Endothelial cell of umbilical vein (primary cell): Measurements from ENCODE around the gene WNT7B. TPM values are rescaled to one million over a fixed set of nuclear protein-coding genes. Genes with fewer than 3 reads are reported as not detected.

ENCODE experiments used
- BruUV-seq: library from RNA; stranded (reverse); fragments of 400-500 nt; replicated peaks from 2 replicates; lab custom pipeline; 2021; lab: Mats Ljungman, UMichigan
- CTCF ChIA-PET: fragments of 300-600, 350-600 bp; sonication (Branson Sonifier 250); formaldehyde crosslinking; loops from one replicate; lab custom pipeline; 2021; ENCODE audit warnings: antibody characterized with exemption, inconsistent platforms; lab: Charles Lee
- POLR2A ChIA-PET: fragments of 300-600, 350-600 bp; sonication (Branson Sonifier 250); formaldehyde crosslinking; loops from one replicate; lab custom pipeline; 2021; ENCODE audit warnings: antibody characterized with exemption, inconsistent platforms; lab: Charles Lee
- DNase-seq: peaks from one replicate; pipeline ENCODE4 v3.0.0-alpha.2; 2011; ENCODE audit warnings: low read depth, low spot score
- FAIRE-seq: peaks from 2 replicates; lab custom pipeline; 2011; peaks lifted over from hg19 to GRCh38; lab: Jason Lieb, UNC
- H2AFZ ChIP-seq: 2 replicates; pipeline ENCODE4 v1.6.0; 2012; ENCODE audit warnings: low read depth, low read length, control low read depth, inconsistent platforms
- H3K27ac ChIP-seq: 2 replicates; pipeline ENCODE4 v1.5.1; 2011; ENCODE audit warnings: low read depth, mild to moderate bottlenecking, control low read depth, low read length, moderate library complexity; ENCODE audit not compliant: insufficient read depth
- H3K27me3 ChIP-seq, 2 experiments: 2 replicates each; pipeline versions ENCODE4 v1.6.0 to v1.6.1; 2011; ENCODE audit warnings: low read length in 2 of 2, mixed read lengths in 1 of 2; ENCODE audit not compliant: control insufficient read depth in 2 of 2, insufficient read depth in 2 of 2
- H3K36me3 ChIP-seq, 2 experiments: 2 replicates in 1 of 2; 3 replicates in 1 of 2; pipeline ENCODE4 v1.5.1; 2011; ENCODE audit warnings: low read length in 2 of 2, mild to moderate bottlenecking in 1 of 2, moderate library complexity in 1 of 2; ENCODE audit not compliant: control insufficient read depth in 2 of 2, insufficient read depth in 2 of 2; ENCODE audit errors: extremely low read depth in 1 of 2
- H3K4me1 ChIP-seq: 3 replicates; pipeline ENCODE4 v1.5.1; 2011; ENCODE audit warnings: mild to moderate bottlenecking, low read length; ENCODE audit not compliant: control insufficient read depth, insufficient read depth; ENCODE audit errors: extremely low read depth
- H3K4me2 ChIP-seq: 2 replicates; pipeline ENCODE4 v1.6.1; 2011; ENCODE audit warnings: low read length, control low read depth, mixed read lengths; ENCODE audit not compliant: insufficient read depth
- H3K4me3 ChIP-seq, 3 experiments: fragments of 200-600 bp in 1 of 3; sonication (generic), shearing (Covaris generic) in 1 of 3; replicated peaks in 1 of 3; 2 replicates each; pipeline ENCODE4 v1.5.1; 2011 to 2016; ENCODE audit warnings: control low read depth in 3 of 3, low read length in 3 of 3, mild to moderate bottlenecking in 2 of 3, inconsistent platforms in 1 of 3, low read depth in 1 of 3, moderate library complexity in 1 of 3; ENCODE audit not compliant: insufficient read depth in 1 of 3
- H3K79me2 ChIP-seq: 2 replicates; pipeline ENCODE4 v1.6.0; 2012; ENCODE audit warnings: low read length, inconsistent platforms; ENCODE audit not compliant: control insufficient read depth, insufficient read depth
- H3K9ac ChIP-seq: replicated peaks from 2 replicates; pipeline ENCODE3; 2011; ENCODE audit warnings: low read length, control low read depth; ENCODE audit not compliant: insufficient read depth; ENCODE audit errors: extremely low read depth
- H3K9me1 ChIP-seq: replicated peaks from 3 replicates; pipeline ENCODE4 v1.6.0; 2011; ENCODE audit warnings: mild to moderate bottlenecking, low read length; ENCODE audit not compliant: control insufficient read depth, insufficient read depth; ENCODE audit errors: extremely low read depth
- H3K9me3 ChIP-seq: replicated peaks from 2 replicates; pipeline ENCODE4 v1.5.1; 2012; ENCODE audit warnings: low read length, inconsistent platforms; ENCODE audit not compliant: control insufficient read depth, insufficient read depth
- H4K20me1 ChIP-seq: replicated peaks from 2 replicates; pipeline ENCODE3; 2011; ENCODE audit warnings: mild to moderate bottlenecking, low read length; ENCODE audit not compliant: control insufficient read depth, insufficient read depth; ENCODE audit errors: extremely low read depth
- EZH2 ChIP-seq: IDR thresholded peaks from 2 replicates; pipeline ENCODE4 v1.6.1; 2012; ENCODE audit warnings: borderline replicate concordance, low read depth, mild to moderate bottlenecking, moderate library complexity, low read length, inconsistent platforms; ENCODE audit not compliant: severe bottlenecking
- FOS ChIP-seq: IDR thresholded peaks from 2 replicates; pipeline ENCODE4 v1.6.1; 2011; ENCODE audit warnings: mild to moderate bottlenecking, low read length, moderate library complexity, borderline replicate concordance; ENCODE audit not compliant: insufficient read depth
- GATA2 ChIP-seq: IDR thresholded peaks from 2 replicates; pipeline ENCODE4 v1.7.0; 2011; ENCODE audit warnings: low read depth, mild to moderate bottlenecking, moderate library complexity, mixed read lengths, low read length; ENCODE audit not compliant: insufficient read length, insufficient read depth
- JUN ChIP-seq: IDR thresholded peaks from 2 replicates; pipeline ENCODE4 v1.6.1; 2011; ENCODE audit warnings: borderline replicate concordance, low read depth; ENCODE audit not compliant: insufficient read length, insufficient read depth
- MYC ChIP-seq: IDR thresholded peaks from one replicate; pipeline ENCODE4 v1.6.1; 2011; ENCODE audit warnings: mild to moderate bottlenecking, low read depth, low read length
- POLR2A ChIP-seq: IDR thresholded peaks from 2 replicates; pipeline ENCODE4 v1.6.1; 2012; ENCODE audit warnings: low read depth, mild to moderate bottlenecking, control low read depth, low read length
- POLR2AphosphoS5 ChIP-seq: IDR thresholded peaks from 2 replicates; pipeline ENCODE4 v1.6.1; 2012; ENCODE audit warnings: low read depth, mild to moderate bottlenecking, control low read depth, low read length, moderate library complexity; ENCODE audit not compliant: insufficient read depth
- dilution Hi-C: fragments of 300-500 bp; cut with MboI; formaldehyde crosslinking; loops from one replicate; pipeline ENCODE4 v1.15.0; 2019; ENCODE audit warnings: low sequenced_read_pairs; ENCODE audit not compliant: extremely low pct_ligation_motif_present
- intact Hi-C: fragments of 100-400 bp; cut with micrococcal nuclease; formaldehyde crosslinking; loops from one replicate; pipeline ENCODE4 v1.10.0; 2022
- polyA plus RNA-seq, 4 experiments: library from polyadenylated mRNA; depleted of rRNA in 3 of 4; stranded (reverse) in 3 of 4; unstranded in 1 of 4; fragments of >200 nt; gene quantifications; 2 replicates each; pipeline versions ENCODE4 v1.2.1 to v1.2.3, GENCODE V29; 2011 to 2012; ENCODE audit warnings: missing spikeins in 1 of 4
- total RNA-seq: library from RNA; stranded (reverse); gene quantifications from 2 replicates; pipeline ENCODE4 v1.2.3, GENCODE V29; 2021
- TF ChIP-seq, protein P1 (sequence below), 2 donors: IDR thresholded peaks; 1 replicate in 1 of 2; 2 replicates in 1 of 2; pipeline ENCODE4 v1.5.1; 2011; ENCODE audit warnings: low read length in 2 of 2, mild to moderate bottlenecking in 2 of 2, moderate library complexity in 2 of 2, control low read depth in 1 of 2, inconsistent platforms in 1 of 2, low read depth in 1 of 2; ENCODE audit not compliant: insufficient read depth in 1 of 2; ENCODE audit errors: extremely low read depth in 1 of 2
- TF ChIP-seq, protein P2 (sequence below): IDR thresholded peaks from 2 replicates; pipeline ENCODE4 v1.6.1; 2011; ENCODE audit not compliant: insufficient read depth, insufficient read length

WNT7B gene
- total and polyA plus RNA-seq, 2 donors (not counting 3 experiments of a cell fraction or from before 2014, with no cell fraction given), result not detected

DNA sequence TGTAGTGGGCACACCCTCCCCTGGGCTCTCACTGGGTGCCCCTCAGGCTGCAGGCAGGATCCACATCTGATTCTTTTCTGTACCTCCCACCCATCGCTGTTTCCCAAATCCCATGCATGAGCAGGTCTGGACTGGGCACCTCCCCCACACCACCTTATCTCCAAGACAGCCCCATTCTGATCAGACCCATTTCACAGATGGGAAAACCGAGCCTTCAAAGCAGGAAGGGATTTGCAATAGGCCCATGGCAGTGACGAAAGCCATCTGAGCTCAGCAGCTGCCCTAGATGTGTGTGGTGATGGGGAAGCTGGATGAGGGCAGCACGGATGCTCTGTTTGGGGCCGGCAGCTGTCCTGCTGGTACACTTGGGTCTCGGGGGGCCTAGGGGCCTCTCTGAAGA is 41.4 kb downstream of the WNT7B start:
- H3K27ac ChIP-seq, result no peak overlapping the region
- dilution Hi-C loops (no loop called here), intact Hi-C loops (no loop called here)
- DNase-seq (no peak), FAIRE-seq (no peak)
- no peak overlapping the region for H3K4me3 ChIP-seq
- no peak overlapping the region for H3K4me2 ChIP-seq
- ChIA-PET CTCF (no interaction called here), POLR2A (no interaction called here)
- H3K9ac ChIP-seq, result no peak overlapping the region
- H3K9me3 ChIP-seq, result no peaks in the 10 kb centered on the region
- no peaks in the 10 kb centered on the region for H3K36me3 ChIP-seq
- H3K9me1 ChIP-seq, result no peaks in the 10 kb centered on the region
- no peak overlapping the region for H2AFZ ChIP-seq
- TF ChIP-seq, protein P1, sequence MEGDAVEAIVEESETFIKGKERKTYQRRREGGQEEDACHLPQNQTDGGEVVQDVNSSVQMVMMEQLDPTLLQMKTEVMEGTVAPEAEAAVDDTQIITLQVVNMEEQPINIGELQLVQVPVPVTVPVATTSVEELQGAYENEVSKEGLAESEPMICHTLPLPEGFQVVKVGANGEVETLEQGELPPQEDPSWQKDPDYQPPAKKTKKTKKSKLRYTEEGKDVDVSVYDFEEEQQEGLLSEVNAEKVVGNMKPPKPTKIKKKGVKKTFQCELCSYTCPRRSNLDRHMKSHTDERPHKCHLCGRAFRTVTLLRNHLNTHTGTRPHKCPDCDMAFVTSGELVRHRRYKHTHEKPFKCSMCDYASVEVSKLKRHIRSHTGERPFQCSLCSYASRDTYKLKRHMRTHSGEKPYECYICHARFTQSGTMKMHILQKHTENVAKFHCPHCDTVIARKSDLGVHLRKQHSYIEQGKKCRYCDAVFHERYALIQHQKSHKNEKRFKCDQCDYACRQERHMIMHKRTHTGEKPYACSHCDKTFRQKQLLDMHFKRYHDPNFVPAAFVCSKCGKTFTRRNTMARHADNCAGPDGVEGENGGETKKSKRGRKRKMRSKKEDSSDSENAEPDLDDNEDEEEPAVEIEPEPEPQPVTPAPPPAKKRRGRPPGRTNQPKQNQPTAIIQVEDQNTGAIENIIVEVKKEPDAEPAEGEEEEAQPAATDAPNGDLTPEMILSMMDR (IDR thresholded peaks at IDR 0.05; ENCODE audit: extremely low read depth in 1 of 2, insufficient read depth in 1 of 2, low read depth in 1 of 2, low read length in 2 of 2), result no peak
- TF ChIP-seq JUN (no peak), POLR2A (no peak), GATA2 (no peak), FOS (no peak), EZH2 (no peak), MYC (no peak), POLR2AphosphoS5 (no peak)
- TF ChIP-seq, protein P2, sequence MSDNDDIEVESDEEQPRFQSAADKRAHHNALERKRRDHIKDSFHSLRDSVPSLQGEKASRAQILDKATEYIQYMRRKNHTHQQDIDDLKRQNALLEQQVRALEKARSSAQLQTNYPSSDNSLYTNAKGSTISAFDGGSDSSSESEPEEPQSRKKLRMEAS, result no peak
- BruUV-seq, result no TSS peak
- H4K20me1 ChIP-seq, result no peaks in the 10 kb centered on the region
- H3K4me1 ChIP-seq, result no peaks in the 10 kb centered on the region
- H3K79me2 ChIP-seq, result no peaks in the 10 kb centered on the region
- no peaks in the 10 kb centered on the region for H3K27me3 ChIP-seq
